DMS53 treated with DMSO at 0.1 percent for 48 hours (cell line): ENCODE results near the gene IP6K2.
"Not testable (repeated sequence)": the region's sequence is repeated elsewhere in the genome, so short reads cannot be mapped to it uniquely, and the experiment has no call there.

ENCODE experiments used
- DNase-seq: peaks from one replicate; lab custom pipeline; 2025; ENCODE audit not compliant: unreplicated experiment; lab: John Stamatoyannopoulos, UW

Gene IP6K2

GRCh38 chr3:48716982-48717746, at the start of gene IP6K2:
Gene IP6K2, minus strand, starts transcription at chr3:48717221. Its CDS starts 21,930 bp downstream, at chr3:48695291.
- peak; percentile 64 for DNase-seq

- no peak for DNase-seq
These were observed 48.4 kb upstream of the IP6K2 start for GRCh38 chr3:48765376-48765775.

- no peak for DNase-seq
These were observed 45.8 kb upstream of the IP6K2 start for GRCh38 chr3:48762816-48763215.

GRCh38 chr3:48759991-48760540, 43.0 kb upstream of the IP6K2 start:
- DNase-seq = not testable (repeated sequence)

- not testable (repeated sequence) for DNase-seq
These were observed 42.5 kb upstream of the IP6K2 start for GRCh38 chr3:48759531-48759930.

GRCh38 chr3:48759071-48759470, 42.0 kb upstream of the IP6K2 start:
- no peak for DNase-seq

- DNase-seq = no peak
These were observed 39.6 kb upstream of the IP6K2 start for GRCh38 chr3:48756640-48757039.

GRCh38 chr3:48750856-48751255, 33.8 kb upstream of the IP6K2 start:
- DNase-seq = no peak

- no peak for DNase-seq
These were observed 31.7 kb upstream of the IP6K2 start for GRCh38 chr3:48748754-48749153.

- no peak for DNase-seq
These were observed 30.7 kb upstream of the IP6K2 start for GRCh38 chr3:48747706-48748105.

- no peak for DNase-seq
These were observed 30.1 kb upstream of the IP6K2 start for GRCh38 chr3:48747015-48747615.

GRCh38 chr3:48743773-48744172, 26.8 kb upstream of the IP6K2 start:
- no peak for DNase-seq

GRCh38 chr3:48741226-48741625, 24.2 kb upstream of the IP6K2 start:
- not testable (repeated sequence) for DNase-seq

- peak; percentile 24 for DNase-seq
These were observed 23.2 kb upstream of the IP6K2 start for GRCh38 chr3:48739955-48740823.

GRCh38 chr3:48739617-48739954, 22.6 kb upstream of the IP6K2 start:
- no peak for DNase-seq

- DNase-seq = no peak
These were observed 22.1 kb upstream of the IP6K2 start for GRCh38 chr3:48738926-48739616.

- no peak for DNase-seq
These were observed 21.1 kb upstream of the IP6K2 start for GRCh38 chr3:48738144-48738536.

- DNase-seq = not testable (repeated sequence)
These were observed 18.2 kb upstream of the IP6K2 start for GRCh38 chr3:48735075-48735767.

GRCh38 chr3:48734541-48734940, 17.5 kb upstream of the IP6K2 start:
- DNase-seq = not testable (repeated sequence)
